HG02571 (cell line): ENCODE measurements around the gene CACNA2D3.

ENCODE experiments used
- ATAC-seq: cut with Tn5 transposase; IDR thresholded peaks from one replicate; pipeline ENCODE4 v1.9.1; 2021; ENCODE audit warnings: mild to moderate bottlenecking, moderate library complexity; ENCODE audit not compliant: unreplicated experiment

The CACNA2D3 gene

DNA sequence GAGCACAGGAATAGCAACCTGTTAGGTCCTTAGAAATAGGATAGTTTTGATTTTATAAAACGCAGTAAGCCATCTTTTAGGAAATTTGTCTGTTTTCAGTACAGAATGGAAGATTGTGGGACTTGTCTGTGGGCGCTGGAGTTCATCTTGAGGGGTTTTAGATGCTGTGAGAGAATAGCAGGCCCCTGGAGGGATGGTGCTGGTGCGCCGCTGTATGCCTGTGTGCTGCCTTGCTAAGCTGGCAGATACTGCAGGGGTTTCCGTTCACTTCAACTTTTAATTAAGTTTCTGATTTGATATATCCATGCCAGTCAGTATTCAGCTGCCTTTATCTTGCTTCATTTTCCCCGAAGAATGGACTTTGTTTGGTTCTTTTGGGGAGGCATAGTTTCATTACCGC is 4.2 kb downstream of the CACNA2D3 start:
- ATAC-seq: no peak

DNA sequence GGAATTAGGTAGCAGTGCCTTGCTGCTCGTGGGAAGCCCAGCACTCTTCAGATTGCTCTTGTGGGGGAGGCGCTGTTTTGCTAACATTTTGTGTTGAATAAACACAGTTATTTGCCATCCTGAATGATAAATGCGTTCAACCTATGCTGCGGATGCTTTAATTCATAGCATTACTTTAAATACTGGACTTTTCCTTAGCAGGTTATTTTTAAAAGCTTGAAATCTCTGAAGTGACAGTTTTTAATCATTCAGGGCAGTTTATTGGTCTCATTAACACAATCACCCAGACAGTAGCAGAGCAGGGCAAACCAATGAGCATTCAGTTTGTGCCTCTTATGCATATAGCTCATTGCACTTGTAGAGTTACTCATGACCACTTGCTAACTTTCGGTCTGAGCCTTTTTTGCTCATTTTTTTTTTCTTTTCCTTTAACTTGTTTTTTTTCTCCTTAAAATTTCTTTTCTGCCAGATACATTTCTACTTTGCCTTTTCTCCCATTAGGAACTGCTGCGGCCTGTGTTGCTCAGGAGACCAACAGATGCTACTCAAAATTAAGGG is 5.2 kb downstream of the CACNA2D3 start:
- no peak for ATAC-seq

DNA sequence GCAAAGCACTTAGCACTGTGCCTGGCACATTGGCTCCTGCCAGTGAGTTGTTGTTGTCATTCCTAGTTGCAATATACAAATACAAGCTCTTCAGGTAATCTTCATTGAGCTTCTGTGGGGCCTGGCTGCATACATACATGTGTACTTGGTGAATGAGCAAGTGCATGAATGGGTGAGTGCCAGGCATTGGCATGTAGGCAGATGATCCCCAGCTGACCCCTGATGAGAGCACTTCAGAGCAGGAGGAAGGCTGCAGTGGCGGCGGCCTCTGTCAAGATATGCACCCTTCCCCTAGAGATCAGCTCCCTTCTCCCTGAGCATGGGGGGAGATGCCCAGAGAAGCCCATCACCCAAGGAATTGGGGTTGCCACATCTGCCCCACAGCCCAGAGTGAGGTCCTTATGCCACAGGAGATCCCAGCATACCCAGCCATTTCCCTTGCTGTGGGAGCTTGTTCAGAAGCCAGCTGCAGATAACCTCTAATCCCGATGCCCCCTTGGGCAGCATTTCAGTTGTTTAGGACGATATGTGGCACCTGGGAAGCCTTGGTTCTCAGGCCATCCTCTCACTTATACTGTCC is 8.8 kb downstream of the CACNA2D3 start:
- no peak for ATAC-seq

DNA sequence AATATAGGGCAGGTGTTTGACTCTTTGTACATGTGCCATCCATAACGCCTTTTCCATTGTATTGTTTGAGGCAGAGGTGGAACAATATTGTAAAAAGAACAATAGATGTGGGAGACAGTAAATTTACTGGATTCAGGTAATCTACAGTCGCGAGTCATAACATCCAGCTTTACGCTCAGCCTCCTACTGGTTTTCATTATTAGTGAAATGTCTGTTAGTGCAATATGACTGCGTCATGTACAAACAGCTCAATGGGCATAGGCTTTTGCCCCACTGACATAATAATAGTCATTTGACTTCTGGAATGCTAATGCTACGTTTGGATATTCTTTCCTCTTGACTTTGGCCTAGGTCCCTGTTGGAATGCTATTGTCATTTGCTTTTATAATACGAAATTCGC is 9.5 kb downstream of the CACNA2D3 start:
- no peak for ATAC-seq

DNA sequence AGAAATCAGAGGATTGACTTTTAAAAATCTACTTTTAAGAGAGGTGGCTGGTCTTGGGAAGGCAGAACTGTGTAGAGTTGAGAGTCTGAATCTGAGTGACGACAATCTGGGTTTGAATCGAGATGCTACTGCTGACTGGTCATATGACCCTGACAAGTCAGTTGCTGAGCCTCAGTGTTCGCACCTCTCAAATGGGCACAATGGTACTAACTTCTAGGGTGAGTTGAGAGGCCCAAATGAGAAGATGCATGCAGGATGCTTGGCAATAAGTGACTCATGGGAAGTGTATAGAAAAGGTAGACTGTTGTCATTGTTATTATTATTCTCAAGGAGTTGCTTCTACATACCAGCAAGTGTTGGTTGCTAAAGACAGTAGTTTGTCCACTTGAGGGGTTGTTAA is 10.3 kb downstream of the CACNA2D3 start:
- ATAC-seq: no peak

DNA sequence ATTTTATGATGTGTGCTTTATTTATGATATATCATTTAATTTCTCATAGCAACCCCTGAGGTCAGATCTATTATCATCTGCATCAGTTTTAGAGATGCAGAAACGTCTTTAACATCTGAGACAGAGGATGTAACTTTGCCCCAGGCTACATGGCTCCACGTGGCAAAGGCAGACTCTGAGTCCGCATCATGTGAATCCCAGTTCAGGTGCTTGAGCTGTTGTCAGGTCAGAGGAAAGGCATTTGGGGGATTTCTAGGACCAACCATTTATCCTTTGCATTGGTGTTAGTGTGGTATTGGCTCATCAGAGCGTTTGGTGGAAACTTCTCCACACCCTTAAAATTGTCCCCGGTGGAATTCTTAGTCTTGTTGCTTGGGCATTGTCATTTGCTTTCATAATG is 10.8 kb downstream of the CACNA2D3 start:
- no peak for ATAC-seq

DNA sequence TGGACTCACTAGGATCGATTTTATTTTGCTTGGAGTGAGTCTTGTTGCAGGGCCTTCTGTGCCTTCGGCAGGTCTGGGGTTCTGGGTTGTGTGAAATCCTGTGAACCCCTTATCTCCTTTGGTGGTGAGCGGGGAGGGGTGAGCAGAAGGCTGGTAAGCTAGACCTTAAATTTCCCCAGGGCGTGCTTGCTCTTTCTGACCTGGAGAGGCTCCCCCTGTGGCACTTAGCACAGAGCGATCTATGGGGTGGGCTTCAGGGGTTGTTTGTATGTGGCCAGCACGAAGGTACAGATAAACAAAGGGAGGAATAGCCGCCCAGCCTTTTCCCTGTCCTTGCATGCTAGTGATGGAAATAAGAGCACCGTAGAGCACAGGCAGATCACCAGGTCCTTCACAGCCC is 11.8 kb downstream of the CACNA2D3 start:
- ATAC-seq: no peak

DNA sequence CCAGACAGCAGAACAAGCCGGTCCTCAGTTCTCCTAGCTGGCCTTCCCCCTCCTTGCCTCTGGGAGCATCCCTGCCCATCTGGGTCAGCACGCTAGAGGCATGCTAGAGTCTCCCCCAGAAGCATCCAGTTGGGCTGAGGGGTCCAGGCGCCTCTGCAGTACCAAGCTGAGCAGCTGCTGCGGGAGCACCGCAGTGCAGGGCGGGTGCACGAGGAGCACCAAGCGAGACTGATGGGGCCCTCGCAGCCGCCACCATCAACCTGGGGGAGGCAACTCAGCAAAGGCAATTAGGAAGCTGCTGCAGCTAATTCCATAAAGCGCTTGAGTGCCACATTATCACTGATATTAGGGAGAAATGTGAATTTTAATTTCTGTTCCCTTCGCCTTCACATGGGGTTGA is 12.4 kb downstream of the CACNA2D3 start:
- no peak for ATAC-seq

DNA sequence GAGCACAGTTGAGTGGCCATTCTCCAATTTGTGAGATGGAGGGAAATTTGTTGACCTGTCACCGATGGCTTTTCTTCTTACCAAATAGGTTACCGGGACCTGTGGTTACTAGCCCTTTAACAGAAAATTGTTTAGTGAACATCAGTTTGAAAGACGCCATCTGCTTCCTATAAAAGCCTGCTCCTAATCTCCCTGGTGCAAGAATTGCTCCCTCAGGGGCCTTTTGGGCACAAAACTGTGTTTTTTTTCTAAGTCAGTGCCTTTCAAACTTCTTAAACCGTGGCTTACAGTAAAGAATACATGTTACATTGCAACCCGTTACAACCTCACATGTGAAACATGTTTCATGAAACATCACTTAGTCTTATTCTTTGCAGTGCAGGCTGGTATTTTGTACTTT is 15.0 kb downstream of the CACNA2D3 start:
- no peak for ATAC-seq

DNA sequence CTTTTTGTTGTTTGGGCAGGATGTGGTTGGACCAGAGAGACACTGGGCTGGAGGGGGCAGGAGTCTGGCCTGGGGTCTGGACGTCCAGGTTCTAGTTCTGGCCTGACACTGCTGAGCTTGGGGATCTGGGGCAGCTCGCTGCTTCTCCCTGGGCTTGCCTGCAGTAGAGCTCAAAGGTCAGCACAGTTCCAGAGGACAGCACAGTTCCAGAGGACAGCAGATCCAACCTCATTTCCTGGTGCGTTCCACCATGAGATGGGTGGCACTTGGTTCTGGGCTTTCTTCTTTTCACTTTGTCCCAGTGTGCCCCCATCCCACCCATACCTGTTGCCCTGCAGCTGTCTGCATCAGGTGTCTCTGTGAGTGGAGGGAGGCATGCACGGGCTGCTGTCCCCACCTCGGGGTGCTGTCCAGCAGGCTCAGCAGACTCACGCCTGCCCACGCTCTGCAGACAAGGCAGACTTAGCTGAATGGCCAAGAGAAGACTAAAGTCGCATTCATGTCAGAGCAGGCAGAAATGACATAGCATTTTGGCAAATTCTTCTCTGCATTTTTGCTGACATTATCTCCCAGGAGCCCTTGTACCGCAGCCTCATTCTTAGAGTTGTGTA is 16.7 kb downstream of the CACNA2D3 start:
- ATAC-seq: no peak

DNA sequence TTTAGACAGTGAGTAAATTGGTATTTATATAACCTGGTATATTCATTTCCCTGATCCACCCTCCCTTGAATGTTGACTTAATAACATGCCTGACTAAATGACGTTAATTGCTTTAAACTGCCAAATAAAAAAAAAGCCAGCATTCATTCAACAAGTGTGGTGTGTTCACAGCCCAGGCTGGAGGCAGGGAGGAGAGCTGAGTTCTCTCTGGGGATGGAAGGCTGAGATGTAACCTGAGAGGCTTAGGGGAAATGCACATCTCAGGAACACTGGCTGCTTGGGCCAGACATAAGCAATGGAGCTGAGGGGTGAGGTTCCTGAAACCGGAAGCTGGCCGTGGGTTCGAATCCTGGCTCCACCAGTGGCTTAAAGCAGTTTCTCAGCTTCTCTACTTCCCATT is 17.3 kb downstream of the CACNA2D3 start:
- ATAC-seq: no peak

DNA sequence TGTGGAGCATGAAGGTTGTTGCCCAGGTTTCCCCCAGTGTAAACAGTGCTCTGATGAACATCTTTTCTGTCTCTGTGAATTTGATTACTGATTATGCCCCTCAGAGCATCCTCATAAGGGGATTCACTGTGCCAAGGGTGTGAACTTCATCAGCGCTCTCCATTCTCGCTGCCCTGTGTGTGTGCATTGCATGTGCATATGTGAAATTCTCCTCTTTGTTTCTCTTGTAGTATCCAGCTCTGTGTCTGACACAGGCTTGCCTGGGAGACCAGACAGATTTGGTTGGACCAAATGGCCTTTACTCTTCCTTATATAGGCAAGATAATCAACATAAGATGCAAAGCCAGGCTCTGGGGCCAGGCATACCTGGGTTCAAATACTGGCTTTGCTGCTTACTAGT is 21.9 kb downstream of the CACNA2D3 start:
- no peak for ATAC-seq

DNA sequence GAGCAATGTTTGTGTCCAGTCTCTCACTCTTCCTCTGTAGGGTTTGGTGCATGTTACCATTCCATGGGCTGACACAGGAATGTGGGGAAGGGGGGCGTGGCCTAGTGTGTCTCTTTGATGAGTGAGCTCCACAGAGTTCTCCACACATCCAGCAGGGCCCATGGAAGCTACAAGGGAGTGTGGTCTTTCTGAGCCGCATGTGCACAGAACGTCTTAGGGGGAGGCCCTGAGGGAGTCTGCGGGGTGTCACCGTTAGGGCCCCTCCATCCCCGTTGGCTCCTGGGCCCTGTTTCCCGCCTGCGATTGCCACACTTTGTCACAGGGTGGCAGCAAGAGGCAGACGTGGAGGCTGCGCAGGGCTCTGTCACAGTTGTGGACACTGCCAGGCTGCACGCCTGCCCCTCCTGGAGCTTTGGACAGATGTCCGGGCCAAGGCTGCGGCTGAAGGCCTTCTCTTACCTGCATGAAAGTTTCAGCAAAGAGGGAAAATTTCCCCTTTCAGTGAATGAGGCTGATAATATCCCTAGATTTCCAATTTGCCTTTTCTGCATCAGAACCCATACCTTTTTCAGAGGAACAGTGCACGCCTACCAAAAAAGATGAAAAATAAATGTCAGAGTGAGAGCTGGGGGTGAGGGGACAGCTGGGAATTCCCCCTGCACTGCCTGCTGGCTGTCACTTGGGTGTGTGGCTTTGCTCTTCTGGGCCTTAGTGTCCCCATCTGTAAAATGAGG is 24.3 kb downstream of the CACNA2D3 start:
- ATAC-seq: no peak

DNA sequence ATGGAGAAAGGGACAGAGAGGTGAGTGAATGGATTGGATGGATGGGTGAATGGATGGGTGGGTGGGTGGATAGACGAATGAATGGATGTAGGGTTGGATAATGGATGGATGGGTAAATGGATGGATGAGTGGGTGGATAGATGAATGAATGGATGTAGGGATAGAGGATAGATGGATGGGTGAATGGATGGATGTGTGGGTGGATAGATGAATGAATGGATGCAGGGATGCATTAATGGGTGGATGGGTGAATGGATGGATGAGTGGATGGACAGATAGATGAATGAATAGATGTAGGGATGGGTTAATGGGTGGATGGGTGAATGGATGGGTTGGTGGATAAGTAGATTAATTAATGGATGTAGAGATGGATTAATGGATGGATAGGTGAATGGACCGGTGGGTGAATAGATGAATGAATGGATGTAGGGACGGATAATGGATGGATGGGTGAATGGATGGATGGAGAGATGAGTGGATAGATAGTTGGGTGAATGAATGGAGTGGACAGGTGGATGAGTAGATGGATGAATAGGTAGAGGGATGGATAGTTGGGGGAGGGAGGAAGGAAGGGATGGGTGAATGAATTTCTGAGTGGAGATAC is 28.6 kb downstream of the CACNA2D3 start:
- no peak for ATAC-seq

DNA sequence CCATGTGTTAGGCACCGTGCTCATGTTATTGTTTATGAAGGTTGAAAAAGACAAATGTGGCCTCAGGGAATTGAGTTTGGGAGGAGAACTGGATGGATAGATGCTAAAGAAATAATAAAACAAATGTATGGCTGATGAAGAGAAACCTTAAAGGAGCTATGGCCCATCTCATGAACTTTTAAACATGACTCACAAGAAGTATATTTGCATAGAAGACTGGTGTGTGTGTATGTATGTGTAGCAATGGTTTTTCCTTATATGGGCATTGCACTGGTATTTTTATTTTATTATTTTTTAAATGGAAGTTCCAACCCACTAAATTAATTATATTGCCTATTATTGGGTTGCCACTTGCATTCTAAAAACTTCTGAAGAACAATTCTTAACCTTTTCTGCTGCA is 31.1 kb downstream of the CACNA2D3 start:
- ATAC-seq: no peak

DNA sequence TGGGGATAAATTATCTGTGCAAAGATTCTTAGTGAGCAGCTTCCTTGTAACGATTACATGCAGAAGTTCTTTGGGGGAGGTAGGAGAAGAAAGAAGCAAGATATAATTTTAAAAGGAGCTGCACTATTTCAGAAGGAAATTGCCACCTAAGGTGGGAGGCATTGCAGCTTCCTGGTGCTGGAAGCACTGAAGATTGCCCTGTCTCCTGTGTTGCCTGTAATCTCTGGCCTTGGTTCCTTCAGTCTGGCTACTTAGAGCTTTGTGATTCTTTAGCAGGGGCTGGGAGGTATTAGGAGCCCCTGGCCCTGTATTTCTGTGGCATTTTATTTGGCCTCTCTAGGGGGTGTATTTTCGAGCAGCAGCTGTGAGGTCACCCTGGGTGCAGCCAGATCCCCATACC is 35.5 kb downstream of the CACNA2D3 start:
- ATAC-seq: no peak

DNA sequence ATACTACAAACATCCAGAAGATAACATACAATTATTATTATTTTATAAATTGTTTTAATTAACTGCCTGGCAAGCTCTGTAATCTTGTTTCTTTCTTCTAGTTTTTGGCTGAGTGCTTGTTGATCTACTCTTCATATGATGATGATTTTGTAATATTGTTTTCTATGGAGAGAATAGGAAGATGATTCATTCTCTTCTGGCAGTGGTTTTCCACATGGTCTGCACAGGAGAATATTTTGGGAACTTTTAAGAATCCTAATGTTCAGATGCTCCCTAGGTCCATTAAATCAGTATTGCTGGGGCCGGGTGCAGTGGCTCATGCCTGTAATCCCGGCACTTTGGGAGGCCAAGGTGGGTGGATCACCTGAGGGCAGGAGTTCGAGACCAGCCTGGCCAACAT is 37.6 kb downstream of the CACNA2D3 start:
- ATAC-seq: no peak

DNA sequence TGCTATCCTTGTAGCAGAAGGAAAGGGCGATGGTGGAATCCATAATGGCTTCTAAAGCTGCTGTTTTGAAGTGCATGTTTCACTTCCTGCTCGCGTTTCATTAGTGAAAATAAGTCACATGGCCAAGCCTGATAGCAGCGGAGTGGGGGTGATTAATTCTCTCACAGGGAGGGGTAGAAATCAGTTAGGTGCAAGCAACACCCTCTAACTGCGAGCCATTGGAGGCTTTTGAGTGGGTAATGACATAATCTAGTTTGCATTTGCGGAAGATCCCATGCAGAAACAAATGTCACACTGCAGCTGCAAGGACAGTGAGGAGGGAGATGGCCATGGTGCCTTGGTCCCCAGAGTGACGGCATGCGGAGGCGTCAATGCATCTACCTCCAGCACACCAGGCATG is 41.1 kb downstream of the CACNA2D3 start:
- no peak for ATAC-seq

DNA sequence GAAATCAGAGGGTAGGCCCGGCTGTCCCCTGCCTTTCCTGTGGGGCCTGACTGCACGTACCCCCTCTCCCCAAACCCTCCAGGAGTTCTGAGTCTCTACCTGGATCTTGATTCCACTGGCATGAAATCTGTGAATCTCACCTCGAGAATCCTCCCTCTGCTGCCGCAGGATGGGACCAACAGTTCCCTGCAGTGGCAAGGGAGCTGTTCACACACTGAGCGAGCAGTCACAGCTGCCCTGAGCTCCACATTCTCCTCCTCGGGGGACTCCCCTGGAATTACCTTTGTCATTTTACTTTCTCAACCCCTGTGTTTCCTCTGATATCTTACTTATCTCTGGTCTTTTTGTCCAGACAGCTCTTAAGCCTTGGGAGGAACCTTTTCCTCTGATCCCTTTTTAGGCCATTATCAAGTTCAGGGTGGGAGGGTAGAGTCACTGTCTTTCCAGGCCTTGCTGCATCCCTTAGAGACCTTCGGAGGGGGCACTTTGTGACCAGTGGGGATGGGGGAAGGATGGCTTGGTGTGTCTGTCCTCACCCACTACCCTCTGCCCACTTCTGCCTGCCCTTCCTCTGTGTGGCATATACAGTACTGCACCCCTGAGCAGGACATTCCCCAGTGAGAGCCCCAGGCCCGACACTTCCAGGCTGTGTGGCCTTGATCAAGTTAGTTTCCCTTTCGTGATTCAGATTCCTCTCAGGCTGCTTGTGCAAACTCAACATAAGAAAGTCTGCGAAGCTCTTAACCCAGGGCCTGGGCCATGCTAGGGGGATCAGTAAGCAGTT is 42.0 kb downstream of the CACNA2D3 start:
- no peak for ATAC-seq

DNA sequence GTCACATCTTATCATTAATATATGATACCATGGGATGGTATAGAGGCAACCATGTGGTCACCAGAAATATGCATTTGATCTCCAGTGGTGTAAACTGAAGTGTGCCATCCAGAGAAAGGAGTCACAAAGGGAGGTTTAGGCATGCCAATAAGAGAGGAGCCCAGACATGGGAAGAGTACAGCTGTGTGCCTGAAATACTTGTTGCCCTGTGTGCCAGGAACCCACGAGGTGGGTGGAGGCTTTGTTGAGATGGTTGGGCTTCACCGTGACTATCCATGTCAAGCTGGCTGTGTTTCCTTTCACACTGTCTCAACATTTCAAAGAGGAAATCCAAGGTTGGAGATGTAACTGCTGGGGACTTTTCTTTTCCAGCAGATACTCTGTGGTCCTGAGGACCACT is 43.5 kb downstream of the CACNA2D3 start:
- ATAC-seq: no peak

DNA sequence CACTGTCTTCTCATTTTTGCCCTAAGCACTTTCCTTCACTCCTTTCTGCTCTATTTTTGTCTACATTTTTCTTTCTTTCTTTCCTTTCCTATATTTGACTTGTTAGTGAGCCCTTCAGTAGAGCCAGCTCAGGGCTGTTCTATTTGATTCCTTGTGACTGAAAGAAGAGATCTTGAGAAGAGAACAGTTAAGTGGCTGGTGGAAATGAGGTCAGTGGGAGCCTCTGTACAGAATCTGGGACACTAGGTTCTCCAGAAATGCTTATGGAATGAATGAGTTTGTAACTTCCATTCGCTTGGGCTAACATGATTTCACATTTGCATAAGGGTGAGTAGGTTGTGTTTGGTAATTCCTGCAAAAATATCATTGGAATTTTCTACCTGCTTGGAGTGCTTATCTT is 45.6 kb downstream of the CACNA2D3 start:
- ATAC-seq: no peak
